HUES48 (cell line): ENCODE measurements around the gene MRPS27.

ENCODE experiments used
- H3K27ac ChIP-seq: one replicate; pipeline ENCODE4 v1.7.0; 2013; ENCODE audit warnings: low read depth, low read length, inconsistent platforms
- H3K27me3 ChIP-seq: 2 replicates; pipeline ENCODE4 v1.6.1; 2013; ENCODE audit warnings: mild to moderate bottlenecking, low read length; ENCODE audit not compliant: control insufficient read depth, insufficient read depth
- H3K36me3 ChIP-seq: 2 replicates; pipeline ENCODE4 v1.6.1; 2013; ENCODE audit warnings: low read length; ENCODE audit not compliant: control insufficient read depth, insufficient read depth
- H3K4me1 ChIP-seq: 2 replicates; pipeline ENCODE4 v1.6.1; 2013; ENCODE audit warnings: mild to moderate bottlenecking, low read length; ENCODE audit not compliant: control insufficient read depth, insufficient read depth
- H3K4me3 ChIP-seq: 2 replicates; pipeline ENCODE4 v1.5.1; 2013; ENCODE audit warnings: mild to moderate bottlenecking, low read depth, low read length
- H3K9ac ChIP-seq: 2 replicates; pipeline ENCODE4 v1.6.1; 2013; ENCODE audit warnings: mild to moderate bottlenecking, low read depth, low read length, moderate library complexity
- H3K9me3 ChIP-seq: 2 replicates; pipeline ENCODE4 v1.6.1; 2013; ENCODE audit warnings: low read length; ENCODE audit not compliant: control insufficient read depth, insufficient read depth

Gene MRPS27

GRCh38 chr5:72231991-72232703 is 87.9 kb downstream of the MRPS27 start:
- peaks cover 52% of the 10 kb centered on the region for H3K36me3 ChIP-seq
- no peak overlapping the region for H3K9ac ChIP-seq
- peaks cover 27% of the 10 kb centered on the region for H3K4me1 ChIP-seq
- no peaks in the 10 kb centered on the region for H3K9me3 ChIP-seq
- no peak overlapping the region for H3K4me3 ChIP-seq
- no peak overlapping the region for H3K27ac ChIP-seq
- H3K27me3 ChIP-seq = no peaks in the 10 kb centered on the region

- no peak overlapping the region for H3K27ac ChIP-seq
- H3K27me3 ChIP-seq = no peaks in the 10 kb centered on the region
- H3K9ac ChIP-seq = no peak overlapping the region
- H3K9me3 ChIP-seq = no peaks in the 10 kb centered on the region
- H3K4me1 ChIP-seq = peaks cover 5% of the 10 kb centered on the region
- H3K4me3 ChIP-seq = no peak overlapping the region
- peaks cover 75% of the 10 kb centered on the region for H3K36me3 ChIP-seq
Observed at GRCh38 chr5:72228960-72229359, 91.1 kb downstream of the MRPS27 start.

- no peak overlapping the region for H3K9ac ChIP-seq
- peaks cover 81% of the 10 kb centered on the region for H3K36me3 ChIP-seq
Observed at GRCh38 chr5:72226950-72227349, 93.1 kb downstream of the MRPS27 start.

DNA sequence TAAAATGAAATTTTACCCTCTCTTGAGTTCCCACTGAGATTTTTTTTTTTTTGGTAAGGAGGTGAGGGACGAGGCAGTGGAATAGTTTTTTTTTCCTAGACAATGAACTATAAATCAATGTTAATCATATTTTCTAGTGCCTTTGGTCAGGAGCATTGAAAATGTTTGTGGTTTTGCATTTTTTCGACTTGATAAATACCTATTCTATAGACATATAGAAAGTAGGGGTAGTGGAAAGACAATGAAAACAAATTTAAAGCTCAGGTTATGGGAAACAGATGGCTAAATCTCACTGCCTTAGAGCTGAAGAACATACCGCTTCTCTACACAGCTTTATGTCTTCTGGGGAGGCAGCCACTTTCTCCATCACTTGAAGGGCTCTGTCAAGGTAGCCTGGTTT is 94.3 kb downstream of the MRPS27 start:
- Histone ChIP-seq H3K27ac (no peak overlapping the region), H3K36me3 (peaks cover 81% of the 10 kb centered on the region), H3K4me3 (no peak overlapping the region), H3K4me1 (no peaks in the 10 kb centered on the region), H3K9me3 (no peaks in the 10 kb centered on the region), H3K9ac (no peak overlapping the region), H3K27me3 (no peaks in the 10 kb centered on the region)

More at GRCh38 chr5:72226950-72227349, 93.1 kb downstream of the MRPS27 start:
- no peak overlapping the region for H3K27ac ChIP-seq
- no peaks in the 10 kb centered on the region for H3K4me1 ChIP-seq
- no peak overlapping the region for H3K4me3 ChIP-seq
- no peaks in the 10 kb centered on the region for H3K9me3 ChIP-seq
- no peaks in the 10 kb centered on the region for H3K27me3 ChIP-seq

DNA sequence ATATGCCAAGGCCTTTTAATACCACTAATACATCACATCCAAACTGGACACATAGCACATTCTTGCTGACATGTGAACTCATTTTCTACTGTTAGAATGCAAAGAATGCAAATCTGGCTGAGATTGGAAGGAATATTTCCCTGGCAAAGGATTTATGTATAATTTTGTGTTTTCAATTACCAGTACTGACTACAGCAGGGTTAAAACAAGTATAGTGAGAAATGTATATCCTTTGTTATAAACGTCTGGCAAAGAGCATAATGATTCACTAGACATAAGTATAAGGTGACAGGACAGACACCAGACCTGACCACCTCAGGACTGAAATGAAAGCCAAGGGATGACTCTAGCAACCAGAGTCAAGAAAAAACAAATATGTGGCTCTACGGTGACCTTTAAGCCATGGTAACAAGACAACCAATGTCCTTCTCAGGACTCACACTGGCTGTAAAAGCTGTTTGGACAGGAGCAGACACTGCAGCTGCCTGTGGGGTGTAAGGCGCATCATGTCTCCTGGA is 95.0 kb downstream of the MRPS27 start:
- H3K27ac ChIP-seq = no peak overlapping the region
- no peaks in the 10 kb centered on the region for H3K27me3 ChIP-seq
- H3K9ac ChIP-seq = no peak overlapping the region
- no peaks in the 10 kb centered on the region for H3K4me1 ChIP-seq
- H3K36me3 ChIP-seq = peaks cover 87% of the 10 kb centered on the region
- no peak overlapping the region for H3K4me3 ChIP-seq
- no peaks in the 10 kb centered on the region for H3K9me3 ChIP-seq

- no peak overlapping the region for H3K27ac ChIP-seq
- no peaks in the 10 kb centered on the region for H3K9me3 ChIP-seq
- peaks cover 99% of the 10 kb centered on the region for H3K36me3 ChIP-seq
- no peaks in the 10 kb centered on the region for H3K4me1 ChIP-seq
- H3K27me3 ChIP-seq = no peaks in the 10 kb centered on the region
- H3K9ac ChIP-seq = no peak overlapping the region
- H3K4me3 ChIP-seq = no peak overlapping the region
Observed at GRCh38 chr5:72223371-72223770, 96.7 kb downstream of the MRPS27 start.

DNA sequence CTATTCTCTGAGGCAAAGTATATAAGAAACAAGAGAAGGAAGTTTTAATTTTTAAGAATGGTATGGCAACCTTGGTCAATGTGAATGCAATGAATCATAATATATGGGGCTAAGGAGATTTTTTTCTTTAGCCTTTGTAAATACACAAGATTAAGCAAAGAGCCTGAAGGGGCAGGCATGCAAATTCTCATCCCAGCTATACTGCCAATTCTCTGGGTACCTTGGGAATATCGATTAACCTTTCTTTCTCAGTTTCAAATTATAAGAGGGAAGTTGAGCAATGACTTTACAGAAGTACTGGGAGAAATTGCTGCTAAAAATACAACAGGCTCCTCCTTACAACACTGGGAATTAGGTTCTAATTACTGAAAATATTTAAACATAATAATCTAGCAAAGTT is 97.5 kb downstream of the MRPS27 start:
- H3K36me3 ChIP-seq = peaks cover 100% of the 10 kb centered on the region
- H3K27ac ChIP-seq = no peak overlapping the region
- H3K4me3 ChIP-seq = no peak overlapping the region
- H3K9me3 ChIP-seq = no peaks in the 10 kb centered on the region
- no peaks in the 10 kb centered on the region for H3K27me3 ChIP-seq
- no peak overlapping the region for H3K9ac ChIP-seq
- H3K4me1 ChIP-seq = no peaks in the 10 kb centered on the region

GRCh38 chr5:72221541-72221940 is 98.5 kb downstream of the MRPS27 start:
- no peak overlapping the region for H3K4me3 ChIP-seq
- no peaks in the 10 kb centered on the region for H3K4me1 ChIP-seq
- H3K27ac ChIP-seq = no peak overlapping the region
- no peak overlapping the region for H3K9ac ChIP-seq
- H3K36me3 ChIP-seq = peaks cover 98% of the 10 kb centered on the region
- no peaks in the 10 kb centered on the region for H3K27me3 ChIP-seq
- no peaks in the 10 kb centered on the region for H3K9me3 ChIP-seq

GRCh38 chr5:72221099-72221498 is 98.9 kb downstream of the MRPS27 start:
- no peak overlapping the region for H3K9ac ChIP-seq
- peaks cover 94% of the 10 kb centered on the region for H3K36me3 ChIP-seq

GRCh38 chr5:72216756-72217155 is 103.3 kb downstream of the MRPS27 start:
- Histone ChIP-seq H3K36me3 (peaks cover 51% of the 10 kb centered on the region), H3K9me3 (no peaks in the 10 kb centered on the region), H3K27me3 (no peaks in the 10 kb centered on the region), H3K9ac (no peak overlapping the region), H3K4me1 (peaks cover 7% of the 10 kb centered on the region; the same call in 1 of the 2 replicates), H3K27ac (no peak overlapping the region), H3K4me3 (no peak overlapping the region)

More at GRCh38 chr5:72221099-72221498, 98.9 kb downstream of the MRPS27 start:
- no peaks in the 10 kb centered on the region for H3K27me3 ChIP-seq
- H3K4me1 ChIP-seq = 0 out of 2 replicates have a peak, but pooled peaks cover under 1% of the 10 kb centered on the region
- H3K4me3 ChIP-seq = no peak overlapping the region
- H3K27ac ChIP-seq = no peak overlapping the region
- H3K9me3 ChIP-seq = no peaks in the 10 kb centered on the region

DNA sequence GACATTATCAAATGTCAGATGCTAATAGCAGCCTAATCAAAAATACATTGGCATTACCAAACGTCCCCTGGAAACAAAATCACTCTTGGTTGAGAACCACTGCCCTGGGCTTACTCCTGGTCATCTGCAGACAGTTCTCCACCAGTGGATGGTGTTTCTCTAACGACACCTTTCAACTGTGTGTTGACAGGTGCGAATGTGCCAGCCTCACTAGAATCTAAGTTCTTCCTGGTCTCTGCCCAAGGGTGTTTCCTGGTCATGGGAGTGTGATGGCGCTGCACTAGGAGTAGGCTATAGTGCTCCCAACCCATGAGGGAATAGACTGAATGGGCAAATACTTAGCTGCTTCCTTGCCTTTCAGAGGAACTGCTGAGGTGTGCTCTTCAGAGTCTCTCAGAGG is 105.9 kb downstream of the MRPS27 start:
- H3K4me3 ChIP-seq = no peak overlapping the region
- H3K27ac ChIP-seq = no peak overlapping the region
- no peaks in the 10 kb centered on the region for H3K27me3 ChIP-seq
- peaks cover 29% of the 10 kb centered on the region for H3K4me1 ChIP-seq
- H3K36me3 ChIP-seq = peaks cover 25% of the 10 kb centered on the region
- no peaks in the 10 kb centered on the region for H3K9me3 ChIP-seq
- no peak overlapping the region for H3K9ac ChIP-seq
